HG03025 (cell line): Measurements from ENCODE around the gene TC2N.
"Not testable (repeated sequence)": the region's sequence is repeated elsewhere in the genome, so short reads cannot be mapped to it uniquely, and the experiment has no call there.

Source experiments
- ATAC-seq: cut with Tn5 transposase; IDR thresholded peaks from one replicate; pipeline ENCODE4 v1.9.1; 2021; ENCODE audit warnings: mild to moderate bottlenecking, moderate library complexity; ENCODE audit not compliant: unreplicated experiment, low FRiP score

TC2N gene

DNA sequence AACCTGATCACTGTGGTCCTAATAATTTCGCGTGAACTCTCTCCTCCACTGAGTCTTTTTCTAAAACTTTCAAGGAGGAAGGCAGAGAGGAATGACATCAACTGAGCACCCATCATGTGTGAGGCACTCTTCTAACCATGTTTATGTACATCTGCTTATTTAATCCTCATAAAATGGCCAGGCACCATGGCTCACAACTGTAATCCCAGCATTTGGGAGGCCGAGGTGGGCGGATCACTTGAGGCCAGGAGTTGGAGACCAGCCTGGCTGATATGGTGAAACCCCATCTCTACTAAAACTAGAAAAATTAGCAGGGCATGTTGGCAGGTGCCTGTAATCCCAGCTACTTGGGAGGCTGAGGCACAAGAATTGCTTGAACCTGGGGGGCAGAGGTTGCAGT, 4.1 kb upstream of the TC2N start:
- ATAC-seq, result not testable (repeated sequence)

DNA sequence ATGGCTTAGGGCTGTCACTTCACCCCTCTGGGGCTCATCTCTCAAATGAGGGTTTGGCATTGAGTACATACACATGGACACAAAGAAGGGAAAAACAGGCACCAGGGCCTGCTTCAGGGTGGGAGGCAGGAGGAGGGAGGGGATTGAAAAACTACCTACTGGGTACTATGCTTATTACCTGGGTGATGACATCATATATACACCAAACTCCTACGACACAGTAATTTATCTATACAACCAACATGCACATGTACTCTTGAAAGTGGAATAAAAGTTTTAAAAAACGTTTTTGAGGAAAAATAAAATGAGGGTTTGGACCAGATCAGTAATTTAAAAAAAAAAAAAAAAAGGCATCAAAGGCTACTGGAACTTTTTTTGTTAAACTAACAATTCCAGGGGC, 3.6 kb upstream of the TC2N start:
- no peak for ATAC-seq

DNA sequence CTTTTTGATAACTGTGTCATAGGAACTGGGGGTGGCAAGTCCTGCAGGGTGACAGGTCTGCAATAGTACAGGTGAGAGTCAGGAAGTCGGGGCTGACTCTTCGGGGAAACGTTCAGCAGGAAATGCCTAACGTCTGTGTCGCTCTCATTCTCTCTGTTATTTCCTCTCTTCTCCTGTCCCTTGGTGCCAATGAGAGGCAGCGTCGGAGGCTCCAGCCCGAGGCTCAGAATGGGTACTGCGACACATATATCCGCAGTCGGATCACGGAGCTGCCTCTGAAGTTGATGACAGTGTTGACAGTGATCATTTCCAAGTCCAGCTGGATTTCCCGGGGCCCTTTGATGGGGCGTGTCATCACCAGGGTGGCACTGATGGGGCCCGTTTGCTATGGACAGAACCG, 2.7 kb upstream of the TC2N start:
- no peak for ATAC-seq

DNA sequence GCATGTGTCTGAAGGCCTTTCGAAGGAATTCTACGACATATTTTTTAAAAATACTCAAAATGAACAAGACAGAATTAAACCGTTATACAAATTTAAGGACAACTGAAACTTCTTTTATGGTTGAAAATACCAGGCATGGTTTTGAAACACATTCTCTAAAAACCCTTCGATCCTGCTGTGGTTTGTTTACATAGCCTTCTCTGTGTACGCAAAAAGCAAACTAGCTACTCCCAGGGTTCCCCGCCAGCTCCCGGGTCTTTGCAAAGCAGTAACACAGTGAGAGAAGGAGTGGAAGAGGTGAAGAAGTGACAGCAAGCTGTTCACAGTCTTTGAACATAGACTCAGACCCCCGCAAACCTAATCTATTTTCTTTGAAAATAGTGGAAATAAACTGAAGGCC, 2.2 kb upstream of the TC2N start:
- ATAC-seq, result no peak

DNA sequence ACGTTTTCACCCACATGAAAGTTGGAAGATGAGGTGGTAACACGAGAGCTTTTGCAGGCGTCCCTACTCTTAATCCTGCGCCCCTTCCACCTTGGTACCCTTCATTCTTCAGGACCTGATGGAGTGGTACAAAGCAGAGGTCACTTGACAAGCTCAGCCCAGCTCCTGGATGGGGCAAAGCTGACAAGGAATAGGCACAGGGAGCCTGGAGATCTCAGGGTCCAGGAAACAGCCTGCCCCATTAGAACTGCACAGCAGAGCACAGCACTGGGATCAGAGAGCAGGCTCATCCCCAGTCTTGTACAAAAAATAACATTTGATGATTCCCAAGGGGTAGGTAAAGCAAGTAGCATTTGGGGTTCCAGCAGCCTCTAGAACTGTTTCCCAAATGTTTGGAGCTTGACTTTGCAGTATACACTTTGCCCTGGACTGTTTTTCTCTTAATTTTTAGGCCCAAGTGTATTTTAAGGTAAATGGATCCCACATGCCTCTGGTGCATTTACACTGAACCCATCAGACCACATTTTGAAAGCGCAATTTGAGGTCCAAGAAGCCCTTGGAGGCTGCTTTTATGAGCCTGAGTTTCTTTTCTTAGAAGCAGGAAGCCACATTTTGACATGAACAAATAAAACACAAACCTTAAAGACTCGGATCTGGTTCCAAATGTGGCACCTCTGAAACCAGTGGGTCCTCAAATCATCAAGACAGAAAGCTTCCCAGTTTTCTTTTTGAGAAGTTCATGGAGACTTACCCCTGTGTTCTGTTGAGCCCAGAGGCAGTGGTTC, 633 bp downstream of the TC2N start:
- no peak for ATAC-seq

DNA sequence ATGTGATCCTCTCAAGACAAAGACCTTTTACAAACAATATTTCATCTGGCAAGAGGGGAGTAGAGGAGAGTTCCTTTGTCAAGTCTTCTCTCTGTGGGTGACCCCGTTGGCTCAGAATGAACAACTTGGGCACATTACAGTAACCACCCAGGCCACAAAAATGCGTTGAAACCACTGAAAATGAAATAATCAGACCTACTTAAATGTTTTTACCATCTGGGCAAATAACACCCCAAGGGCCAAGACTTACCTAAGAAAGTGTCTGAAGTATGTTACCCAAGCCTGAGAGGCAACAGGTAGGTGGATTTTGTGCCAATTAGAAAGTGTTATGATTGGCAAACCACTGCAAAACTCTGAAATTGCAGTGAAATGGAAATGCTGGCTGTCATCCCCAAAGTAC, 1.3 kb downstream of the TC2N start:
- ATAC-seq, result no peak

DNA sequence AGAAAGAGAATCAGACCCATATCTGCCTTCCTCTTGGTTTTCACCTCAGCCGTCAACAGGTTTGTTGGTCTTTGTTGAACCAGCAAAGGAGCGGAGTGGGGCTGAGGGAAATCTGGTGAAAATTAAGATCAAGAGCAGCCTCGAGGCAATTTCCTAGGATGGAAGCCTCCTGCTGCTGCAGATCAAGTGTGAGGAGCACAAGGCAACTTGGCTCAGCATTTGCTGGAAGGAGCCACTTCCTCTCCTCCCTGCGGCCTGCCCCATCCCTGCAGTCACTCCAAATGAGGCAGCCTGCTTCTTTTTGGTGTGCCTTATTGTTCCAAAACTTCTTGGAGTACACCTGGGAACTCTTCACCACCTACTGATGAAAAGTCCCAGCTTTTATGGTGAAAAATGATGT, 4.9 kb downstream of the TC2N start:
- no peak for ATAC-seq

DNA sequence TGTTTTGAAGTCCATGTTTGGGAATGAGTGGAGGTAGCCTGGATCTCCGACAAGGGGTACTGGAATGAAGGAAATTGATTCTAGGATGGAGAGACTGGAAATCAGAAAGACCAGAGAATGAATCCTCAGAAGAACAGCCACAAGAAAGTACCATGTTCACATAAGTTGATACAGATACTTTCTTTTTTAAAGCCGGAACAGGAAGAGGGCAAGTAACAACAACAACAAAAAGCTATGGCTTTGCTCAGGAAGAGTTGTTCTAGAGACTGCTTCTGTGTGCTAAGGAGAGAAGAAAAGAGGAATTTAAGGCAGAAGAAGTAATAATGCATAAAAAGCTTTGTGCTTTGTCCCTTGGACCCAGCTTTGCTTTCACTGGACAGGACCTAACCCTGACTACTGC, 6.2 kb downstream of the TC2N start:
- ATAC-seq, result no peak

DNA sequence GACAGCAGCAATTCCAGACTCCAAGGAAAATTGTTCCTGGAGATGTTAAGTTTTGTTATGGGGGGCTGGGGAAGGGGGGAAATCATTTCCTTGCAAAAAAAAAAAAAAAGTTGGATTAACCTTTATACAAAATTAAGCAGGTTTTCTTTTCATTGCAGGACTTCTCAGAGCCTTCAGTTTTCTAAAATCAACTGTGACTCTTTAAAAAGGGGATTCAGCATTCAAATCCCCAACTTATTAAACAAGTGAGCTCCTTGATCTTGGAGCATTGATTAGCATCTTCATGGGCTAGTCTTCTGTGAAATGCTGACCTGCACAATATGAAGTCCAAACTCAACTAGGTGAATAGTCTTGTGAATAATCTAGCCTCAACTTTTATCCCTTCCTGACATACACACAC, 7.1 kb downstream of the TC2N start:
- ATAC-seq, result no peak

DNA sequence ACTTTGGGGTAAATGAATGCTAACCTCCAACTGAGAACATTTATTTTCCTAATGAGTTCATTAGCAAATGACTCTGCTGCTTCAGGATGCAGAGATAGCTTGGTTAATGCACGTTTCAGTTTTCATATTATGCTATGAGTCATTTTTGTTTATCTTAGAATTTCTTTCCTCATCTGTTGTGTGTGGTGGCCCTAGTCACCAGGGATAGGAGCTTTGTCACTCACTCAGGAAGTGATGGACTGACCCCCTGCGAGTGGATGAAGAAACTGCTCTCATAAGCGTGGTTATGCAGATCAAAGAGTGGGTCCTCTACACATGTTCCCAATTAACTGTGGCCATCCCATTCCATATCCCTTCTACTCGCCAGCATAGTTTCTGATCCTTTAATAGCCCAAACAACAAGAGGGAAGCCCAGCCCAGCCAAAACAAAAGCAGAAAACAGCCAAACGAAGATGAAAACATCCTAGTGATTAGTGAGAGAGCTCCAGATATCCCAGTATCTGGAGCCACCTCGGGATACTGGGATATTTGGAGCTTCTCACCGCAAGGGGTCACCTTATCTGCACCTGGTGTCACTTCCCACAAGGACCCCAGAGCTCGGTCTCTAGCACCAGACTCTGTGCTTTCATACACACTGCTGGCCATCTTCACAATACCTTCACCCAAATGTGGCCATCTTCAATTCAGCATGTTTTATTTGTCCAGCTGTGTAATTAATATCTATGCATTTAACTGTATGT, 8.6 kb downstream of the TC2N start:
- ATAC-seq, result no peak

DNA sequence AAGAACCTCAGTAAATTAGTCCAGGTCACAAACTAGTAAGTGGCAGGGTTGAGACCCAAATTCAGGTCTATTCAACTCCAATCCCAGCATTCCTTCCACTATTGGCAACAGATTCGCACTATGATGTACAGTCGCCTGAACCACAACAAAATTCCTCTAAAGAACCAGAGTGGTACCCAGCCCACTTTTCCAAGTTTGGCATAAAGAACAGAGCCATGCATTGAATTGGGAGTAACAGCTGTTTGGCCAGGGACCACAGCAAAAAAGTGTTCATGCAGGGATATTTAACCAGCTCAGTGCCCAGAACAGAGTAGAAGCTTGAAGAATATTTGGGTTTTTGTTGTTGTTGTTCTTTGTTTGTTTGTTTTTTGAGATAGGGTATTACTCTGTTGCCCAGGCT, 9.7 kb downstream of the TC2N start:
- no peak for ATAC-seq

DNA sequence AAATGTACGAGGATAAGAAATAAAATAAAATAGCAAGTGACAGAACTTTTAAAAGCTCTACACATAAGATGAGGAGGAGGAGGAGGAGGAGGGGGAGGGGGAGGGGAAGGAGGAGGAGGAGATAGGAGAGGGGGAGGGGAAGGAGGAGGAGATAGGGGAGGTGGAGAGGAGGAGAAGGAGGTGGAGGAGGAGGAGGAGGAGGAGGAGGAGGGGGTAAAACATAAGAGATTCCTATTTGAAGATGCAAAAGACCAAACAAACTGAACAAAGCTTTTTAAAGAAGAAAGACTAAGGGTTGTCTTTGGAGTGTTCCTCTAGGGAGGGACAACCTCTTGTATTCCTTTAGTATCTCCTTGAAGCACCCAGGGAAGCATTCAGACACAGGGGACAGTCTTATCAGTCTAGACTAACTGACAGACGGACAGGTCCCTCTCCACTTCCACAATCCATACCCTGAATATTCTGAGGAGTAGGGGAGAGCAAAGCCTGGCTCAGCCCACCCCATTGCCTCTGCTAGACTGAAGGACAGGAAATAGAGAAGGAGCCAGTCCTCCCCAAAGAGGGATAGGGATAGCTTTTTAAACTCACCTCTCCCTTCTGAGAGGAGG, 12.9 kb downstream of the TC2N start:
- no peak for ATAC-seq

DNA sequence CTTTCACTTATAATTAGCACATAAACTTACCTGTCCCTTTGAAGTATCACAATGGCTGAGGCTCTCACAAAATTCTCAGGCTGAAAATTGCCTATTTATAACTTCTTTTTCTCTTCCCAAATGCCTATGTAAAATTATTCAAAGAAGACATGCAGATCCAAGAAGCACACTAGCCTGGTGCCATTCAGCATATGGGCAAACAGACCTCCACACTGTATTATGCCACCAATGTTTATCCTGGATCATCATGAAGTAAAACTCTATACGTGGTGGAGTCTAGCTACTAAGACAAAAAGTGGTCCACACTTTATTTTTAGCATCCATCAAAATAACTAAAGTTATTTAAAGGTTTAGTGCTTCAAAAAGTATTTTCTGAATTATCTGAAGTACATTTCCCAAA, 15.8 kb downstream of the TC2N start:
- ATAC-seq, result no peak

DNA sequence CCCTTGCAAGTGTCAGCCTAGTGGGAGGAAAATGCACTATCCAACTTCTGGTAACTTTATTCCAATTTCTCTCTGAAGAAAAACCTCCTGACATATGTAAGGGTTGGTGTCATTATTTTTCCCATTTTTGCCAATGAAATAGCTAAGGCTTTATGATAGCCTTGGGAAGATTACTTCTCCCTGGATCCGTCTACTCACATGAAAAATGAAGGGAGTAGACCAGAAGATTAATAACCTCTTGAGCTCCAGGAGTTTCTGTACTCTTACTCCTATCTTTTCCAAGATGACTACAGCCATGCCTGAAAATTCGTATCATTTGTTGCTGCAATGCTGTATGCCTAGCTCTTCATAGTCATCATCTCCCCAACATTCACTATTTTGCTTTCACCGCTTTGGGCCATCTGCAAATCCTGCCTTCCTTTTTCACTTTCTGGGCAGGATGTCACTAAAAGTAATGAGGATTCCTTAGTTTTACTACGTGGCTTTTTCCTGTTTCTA, 18.8 kb downstream of the TC2N start:
- no peak for ATAC-seq

DNA sequence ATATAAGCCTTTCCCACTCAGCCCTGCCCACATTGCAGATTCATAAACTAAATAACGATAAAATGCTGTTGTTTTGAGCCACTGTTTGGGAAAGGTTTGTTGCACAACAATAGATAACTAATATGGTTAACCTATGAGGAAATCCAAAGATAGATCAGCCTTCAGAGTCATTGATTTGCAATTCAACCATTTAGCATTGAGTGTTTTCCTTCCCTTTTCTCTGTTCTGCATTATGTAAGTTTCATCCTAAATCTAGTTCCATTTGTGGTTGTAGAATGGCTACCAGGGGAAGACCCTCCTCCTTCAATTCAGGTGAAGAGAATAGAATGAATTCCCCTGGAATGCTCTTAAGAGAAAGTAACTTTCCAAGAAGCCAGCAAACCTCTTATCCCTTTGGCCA, 19.6 kb downstream of the TC2N start:
- no peak for ATAC-seq

DNA sequence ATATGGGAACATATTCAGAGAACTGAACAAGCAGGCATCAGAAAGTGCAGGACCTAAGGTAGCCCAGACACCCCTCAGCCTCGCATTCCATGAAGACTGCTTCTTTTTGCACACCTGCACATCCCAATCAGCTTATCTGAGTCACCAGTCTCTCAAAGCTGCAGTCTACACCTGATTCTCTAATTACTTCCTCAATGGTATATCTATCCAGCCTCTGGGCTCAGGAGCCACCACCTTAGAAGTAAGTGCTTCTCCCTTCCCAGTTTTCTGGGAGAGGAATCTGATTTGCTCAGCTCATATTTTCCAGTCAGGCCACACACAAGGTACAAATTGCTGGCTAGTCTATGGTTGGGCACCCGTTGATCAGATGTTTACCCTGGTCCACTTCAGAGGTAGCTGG, 21.7 kb downstream of the TC2N start:
- no peak for ATAC-seq

DNA sequence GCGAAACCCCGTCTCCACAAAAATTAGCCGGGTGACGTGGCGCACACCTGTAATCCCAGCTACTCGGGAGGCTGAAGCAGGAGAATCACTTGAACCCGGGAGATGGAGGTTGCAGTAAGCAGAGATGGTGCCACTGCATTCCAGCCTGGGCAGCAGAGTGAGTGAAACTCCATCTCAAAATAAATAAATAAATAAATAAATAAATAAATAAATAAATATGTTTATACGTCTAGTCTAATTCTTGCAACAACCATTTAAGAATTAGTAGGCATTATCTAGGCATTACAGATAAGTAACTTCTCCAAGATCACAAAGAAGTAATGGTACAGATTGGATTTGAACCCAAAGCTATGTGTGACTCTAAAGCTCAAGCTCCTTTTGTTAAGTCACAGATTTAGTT, 22.3 kb downstream of the TC2N start:
- not testable (repeated sequence) for ATAC-seq

DNA sequence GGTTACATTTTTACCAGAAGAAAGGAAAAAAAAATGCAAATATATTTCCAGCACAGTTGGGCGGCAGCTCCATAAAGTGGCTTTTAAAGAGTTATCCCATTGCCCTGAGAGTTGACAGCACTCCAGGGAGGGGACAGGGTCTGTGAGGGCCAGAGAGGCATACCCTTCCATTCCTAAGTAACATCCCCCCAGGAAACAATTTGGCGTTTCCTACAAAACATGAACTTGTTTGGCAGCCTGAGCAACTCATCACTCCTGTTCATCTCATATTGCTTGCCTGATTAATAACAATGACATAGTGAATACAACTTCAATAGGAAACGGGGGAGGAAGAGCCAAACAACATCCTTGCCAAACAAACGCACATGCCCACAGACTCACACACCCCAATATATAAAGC, 23.3 kb downstream of the TC2N start:
- ATAC-seq, result no peak

DNA sequence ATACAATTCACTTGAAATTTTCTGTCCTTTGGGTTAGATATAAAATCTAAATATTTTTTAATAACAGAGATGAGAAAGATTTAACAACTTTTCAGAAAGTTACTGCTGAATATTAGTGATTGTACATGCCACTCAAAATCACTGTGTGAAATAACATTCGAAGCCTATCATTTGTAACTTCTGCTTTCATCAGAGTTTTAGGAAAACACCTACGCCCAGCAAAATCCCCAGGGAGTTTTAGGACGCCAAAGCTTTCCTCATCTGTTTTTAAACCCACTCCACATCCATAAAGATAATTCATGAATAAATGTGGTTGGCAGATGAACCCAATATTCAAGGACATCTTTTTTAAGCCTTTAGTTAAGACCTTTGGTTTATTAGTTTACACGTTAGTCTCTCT, 23.9 kb downstream of the TC2N start:
- no peak for ATAC-seq

DNA sequence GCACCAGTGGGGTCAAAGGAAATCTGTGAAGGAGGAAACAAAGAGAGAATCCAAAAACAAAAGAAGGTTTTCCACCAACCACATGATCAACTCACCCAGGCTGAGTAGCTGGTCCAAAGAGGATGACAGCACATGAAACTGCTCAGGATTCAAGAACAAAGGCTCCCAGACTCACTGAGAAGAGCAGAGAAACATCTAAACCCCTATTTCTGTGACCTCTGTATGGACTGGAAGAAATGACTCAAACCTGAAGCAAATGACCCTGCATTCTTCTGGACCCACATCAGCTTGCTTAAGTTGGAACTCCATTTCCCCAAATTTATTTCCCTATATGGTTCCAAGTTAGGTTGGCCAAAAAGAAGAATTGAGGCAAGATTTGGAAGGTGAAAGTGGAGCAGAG, 26.3 kb downstream of the TC2N start:
- ATAC-seq, result no peak

DNA sequence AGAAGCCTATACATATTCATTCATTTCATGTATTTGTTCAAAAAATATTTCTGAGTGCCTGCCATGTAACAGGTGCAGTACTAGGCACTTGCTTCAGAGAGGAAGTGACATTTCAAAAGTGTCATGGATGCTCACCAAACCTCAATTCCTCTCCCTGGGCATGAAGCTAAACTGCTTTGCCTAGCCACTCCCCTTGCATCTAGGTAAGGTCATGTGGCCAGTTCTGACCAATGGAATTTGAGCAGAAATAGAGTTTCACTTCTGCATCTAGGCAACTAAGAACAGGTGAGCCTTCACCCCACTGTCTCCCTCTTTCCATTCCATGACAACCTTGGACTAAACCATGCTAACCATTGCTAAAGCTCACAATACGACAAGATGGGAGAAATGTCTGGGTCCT, 27.6 kb downstream of the TC2N start:
- no peak for ATAC-seq

DNA sequence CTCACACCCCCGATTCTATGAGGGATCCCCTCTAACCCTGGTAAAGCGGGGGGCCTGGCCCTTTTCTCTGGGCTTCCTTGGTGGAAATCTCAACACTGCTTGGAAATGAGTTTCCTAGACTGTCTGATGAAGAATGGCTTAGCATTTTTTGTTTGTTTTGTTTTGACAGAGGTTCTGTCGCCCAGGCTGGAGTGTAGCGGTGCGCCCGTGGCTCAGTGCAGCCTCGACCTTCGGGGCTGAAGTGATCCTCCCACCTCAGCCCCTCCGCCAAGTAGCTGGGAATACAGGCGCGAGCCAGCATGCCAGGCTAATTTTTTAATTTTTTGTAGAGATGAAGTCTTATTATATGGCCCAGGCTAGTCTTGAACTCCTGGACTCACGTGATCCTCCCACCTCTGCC, 30.3 kb downstream of the TC2N start:
- no peak for ATAC-seq
